ENCODE data around the gene REEP6. TPM values are rescaled to one million over a fixed set of nuclear protein-coding genes. Genes with fewer than 3 reads are reported as not detected.
"Not testable (repeated sequence)": the region's sequence is repeated elsewhere in the genome, so short reads cannot be mapped to it uniquely, and the experiment has no call there.

Gene REEP6
- total RNA-seq, 1 experiment from 2014 or later = 0.98 TPM

DNA sequence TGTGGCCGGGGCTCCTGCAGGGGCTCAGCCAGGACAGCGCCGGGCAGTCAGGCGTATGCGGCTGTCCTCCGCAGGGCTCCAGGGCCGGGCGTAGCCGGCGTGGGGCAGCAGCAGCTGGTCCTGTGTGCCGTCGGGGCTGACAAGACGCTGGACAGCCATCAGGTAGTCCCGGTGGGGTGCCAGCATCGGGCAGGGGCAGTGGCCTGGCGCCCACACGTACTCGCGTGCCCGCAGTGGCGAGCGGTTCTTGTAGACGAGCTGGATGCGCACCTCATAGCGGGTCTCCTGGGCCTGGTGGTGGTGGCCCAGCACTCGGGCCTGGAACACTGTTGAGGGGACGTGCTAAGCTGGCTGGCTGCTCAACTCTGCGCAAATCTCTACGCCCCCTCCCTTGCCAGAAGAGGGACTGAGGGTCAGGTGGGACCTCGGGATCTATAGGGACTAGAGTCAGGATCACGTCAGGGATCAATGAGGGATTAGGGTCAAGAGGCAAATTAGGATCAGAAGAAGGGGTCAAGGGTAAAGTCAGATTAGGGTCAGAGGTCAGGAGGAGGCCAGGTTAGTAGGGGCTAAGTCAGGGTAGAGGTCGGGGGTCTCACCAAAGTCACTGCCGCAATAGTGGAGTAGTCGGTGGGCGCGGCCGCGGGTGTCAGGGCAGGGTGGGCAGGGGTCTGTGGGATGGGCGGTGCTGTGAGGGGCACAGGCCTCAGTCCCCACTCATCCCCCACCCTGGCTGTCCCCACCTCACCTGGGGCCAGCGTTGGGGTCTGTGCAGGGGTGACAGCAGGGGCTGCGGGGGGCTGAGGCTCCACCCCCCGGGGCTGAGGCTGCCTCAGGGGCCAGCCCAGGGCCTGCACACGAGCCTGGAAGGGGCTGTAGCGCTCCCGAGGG is 15.3 kb downstream of the REEP6 start:
- DNase-seq (ENCODE audit: low read depth) = no peak

DNA sequence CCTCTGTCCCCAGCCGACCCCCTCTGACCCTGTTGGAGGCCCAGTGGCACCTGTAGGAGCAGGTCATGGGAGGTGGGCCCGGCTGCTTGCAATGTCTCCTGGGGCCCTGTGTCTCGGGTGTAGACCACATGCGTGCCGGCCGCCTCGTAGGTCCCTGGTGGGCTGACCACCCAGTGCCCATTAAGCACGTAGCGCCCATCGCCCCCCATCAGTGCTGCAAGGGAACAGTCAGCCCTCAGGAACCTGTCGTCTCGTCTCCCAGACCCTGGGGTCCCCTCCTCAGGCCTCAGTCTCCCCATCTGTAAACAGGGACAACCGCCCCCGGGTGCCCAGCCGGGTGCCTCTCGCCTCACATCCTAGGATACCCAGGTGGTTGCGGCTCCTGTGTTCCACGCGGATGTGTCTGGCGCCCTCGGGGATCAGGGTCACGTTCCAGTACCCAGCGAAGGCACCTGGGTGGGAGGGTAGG is 16.2 kb downstream of the REEP6 start:
- DNase-seq (ENCODE audit: low read depth) = no peak

DNA sequence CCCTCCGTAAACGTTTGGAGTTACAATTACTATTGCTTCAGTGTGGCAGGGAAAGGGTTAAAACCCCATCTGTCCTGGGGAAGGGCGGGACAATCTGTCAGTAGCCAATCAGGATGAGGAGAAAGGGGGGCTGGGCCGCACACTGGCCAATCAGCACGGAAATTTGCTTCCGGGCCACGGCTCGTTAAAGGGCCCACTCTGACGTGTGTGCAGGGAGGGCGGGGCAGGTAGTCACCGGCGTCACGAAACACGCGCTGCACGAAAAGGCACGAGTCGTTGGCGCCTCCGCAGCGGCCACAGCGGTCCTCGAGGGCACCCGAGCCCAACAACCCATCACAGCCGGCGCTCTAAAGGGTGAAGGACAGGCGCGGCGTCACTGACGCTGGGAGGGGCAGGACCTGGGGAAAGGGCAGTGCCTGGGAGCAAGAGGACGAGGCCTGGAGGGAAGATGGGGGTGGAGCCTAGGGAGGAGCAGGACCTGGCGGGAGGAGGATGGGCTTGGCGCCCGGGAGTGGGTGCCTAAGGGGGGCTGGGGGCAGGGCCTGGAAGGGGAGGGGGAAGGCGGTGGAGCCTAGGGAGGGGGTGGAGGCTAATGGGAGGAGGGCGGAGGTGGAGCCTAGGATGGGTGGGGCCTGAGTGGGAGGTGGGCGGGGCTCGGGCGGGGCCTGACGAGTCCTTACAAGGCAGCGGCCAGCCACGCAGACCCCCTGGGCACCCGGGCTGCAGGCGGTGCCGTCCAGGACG is 17.0 kb downstream of the REEP6 start:
- peak; percentile 88 for DNase-seq (ENCODE audit: low read depth)

DNA sequence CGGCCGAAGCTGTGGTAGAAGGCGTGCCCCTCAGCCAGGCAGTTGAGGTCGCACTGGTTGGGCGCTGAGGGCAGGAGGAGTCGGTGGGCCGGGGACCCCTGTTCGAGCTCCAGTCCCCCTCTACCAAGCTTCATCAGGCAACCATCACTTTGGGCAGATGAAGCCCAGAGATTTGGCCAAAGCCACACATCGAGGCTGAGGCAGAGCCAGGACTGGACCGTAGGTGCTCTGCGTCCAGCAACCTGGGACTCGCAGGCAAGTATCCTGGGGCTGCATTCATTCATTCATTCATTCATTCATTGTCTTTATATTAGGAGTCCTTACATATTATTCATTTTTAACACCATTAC is 17.5 kb downstream of the REEP6 start:
- no peak for DNase-seq (ENCODE audit: low read depth)

DNA sequence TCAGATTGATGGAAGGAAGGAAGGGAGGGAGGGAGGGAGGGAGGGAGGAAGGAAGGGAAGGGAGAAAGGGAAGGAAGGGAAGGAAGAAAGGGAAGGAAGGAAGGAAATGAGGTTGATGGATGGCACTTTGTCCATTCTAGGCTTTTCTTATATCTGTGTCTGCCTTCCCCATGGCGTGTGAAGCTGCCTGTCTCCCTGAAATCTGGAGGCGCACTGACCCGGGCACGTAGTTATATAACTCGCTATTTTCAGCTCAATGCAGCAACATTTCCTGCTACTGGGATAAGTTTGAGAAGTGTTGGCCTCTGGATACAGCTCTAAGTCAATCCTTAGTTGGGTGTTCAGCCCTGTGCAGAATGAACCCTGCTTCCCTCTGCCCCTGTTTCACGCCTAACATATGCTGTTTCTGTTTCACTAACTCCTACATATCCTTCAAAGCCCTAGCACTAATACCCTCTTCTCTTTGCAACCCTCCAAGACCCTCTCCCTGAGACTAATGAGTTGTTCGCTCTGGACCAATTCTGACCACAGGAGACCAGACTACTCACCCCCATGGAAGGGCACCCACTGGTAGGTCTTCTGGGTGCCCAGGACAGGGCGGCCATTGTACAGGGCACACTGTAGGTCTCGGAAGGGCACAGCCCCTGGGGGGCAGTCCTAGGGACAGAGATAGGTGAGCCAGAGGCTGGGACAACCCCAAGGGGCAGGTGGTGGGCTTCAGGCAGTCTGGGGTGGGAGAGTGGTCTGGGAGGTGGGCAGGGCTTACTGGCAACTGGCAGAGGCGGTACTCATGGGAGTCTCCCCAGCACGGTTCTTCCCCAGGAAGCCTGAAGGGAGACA is 18.8 kb downstream of the REEP6 start:
- DNase-seq (ENCODE audit: low read depth) = no peak

DNA sequence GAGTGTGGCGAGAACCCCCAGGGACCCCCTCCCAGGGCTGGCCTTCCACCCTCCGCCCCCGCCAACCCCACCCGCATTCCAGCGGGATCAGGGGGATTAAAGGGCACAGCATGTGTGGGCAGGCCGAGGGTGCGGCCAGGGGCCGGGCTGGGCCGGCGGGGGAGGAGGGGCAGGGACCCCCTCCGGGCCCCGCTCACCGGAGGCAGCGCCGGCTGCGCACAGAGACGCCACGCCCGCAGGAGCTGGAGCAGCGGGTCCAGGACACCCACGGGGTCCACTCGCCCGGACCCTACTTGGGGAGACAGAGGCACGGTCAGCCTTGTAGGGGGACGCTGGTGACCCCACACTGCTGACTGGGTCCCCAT is 19.4 kb downstream of the REEP6 start:
- DNase-seq (ENCODE audit: low read depth) = no peak

DNA sequence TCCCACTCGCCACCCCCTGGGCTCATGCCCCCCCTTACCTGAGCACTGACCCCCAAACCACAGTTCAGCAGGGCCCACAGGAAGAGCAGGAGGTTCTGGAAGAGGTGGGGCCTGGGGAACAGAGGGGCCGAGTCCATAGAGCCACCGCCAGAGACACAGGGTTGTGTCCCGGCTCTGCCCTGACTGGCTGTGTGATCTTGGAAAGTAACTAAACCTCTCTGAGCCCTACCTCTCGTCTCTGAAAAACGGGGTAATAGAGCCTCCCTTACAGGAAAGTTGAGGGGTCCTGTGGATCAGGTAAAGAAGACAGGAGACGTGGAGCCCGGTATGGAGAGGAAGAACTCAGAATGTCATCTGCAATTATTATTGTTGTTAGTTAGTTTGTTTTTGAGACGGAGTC is 19.8 kb downstream of the REEP6 start:
- no peak for DNase-seq (ENCODE audit: low read depth)

DNA sequence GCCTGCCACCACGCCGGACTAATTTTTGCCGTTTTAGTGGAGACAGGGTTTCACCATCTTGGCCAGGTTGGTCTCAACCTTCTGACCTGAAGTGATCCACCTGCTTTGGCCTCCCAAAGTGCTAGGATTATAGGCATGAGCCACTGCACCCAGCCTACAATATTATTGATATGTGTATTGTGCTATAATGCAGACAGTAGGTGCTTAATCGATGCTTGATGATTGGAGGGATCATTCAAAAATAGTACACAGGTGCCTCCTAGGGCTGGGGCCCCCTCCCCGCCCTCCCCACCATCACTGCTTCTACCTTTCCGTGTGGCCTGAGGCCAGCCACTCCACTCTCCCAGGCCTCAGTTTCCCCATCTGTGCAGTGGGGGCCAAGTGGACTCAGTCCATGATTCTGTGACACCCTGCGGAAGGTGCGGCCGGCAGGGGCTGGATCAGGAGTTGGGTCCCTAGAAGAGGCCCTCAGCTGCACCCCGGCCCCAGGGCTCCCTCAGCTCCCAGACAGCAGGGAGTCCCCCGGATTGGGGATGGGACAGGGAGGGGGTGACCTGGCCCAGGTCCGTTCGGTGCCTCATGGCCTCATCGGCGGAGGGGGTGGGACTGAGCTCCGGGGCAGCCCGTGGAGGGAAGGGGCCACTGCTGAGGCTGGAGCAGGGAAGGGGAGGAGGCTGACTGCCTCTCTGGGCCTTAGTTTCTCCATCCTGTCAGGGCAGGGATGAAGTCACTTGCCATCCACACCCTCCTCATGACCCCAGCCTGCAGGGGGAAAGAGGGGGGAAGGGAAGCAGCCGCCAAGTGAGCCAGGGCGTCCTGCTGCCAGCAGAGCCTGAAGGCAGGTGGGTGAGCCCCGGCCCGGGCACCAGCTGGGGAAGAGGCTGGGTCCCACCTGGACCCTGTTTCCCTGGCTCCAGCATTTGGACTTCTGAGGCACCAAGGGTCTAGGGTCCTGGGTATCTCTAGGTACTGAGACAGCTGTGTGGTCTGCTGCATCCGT is 20.6 kb downstream of the REEP6 start:
- no peak for DNase-seq (ENCODE audit: low read depth)

DNA sequence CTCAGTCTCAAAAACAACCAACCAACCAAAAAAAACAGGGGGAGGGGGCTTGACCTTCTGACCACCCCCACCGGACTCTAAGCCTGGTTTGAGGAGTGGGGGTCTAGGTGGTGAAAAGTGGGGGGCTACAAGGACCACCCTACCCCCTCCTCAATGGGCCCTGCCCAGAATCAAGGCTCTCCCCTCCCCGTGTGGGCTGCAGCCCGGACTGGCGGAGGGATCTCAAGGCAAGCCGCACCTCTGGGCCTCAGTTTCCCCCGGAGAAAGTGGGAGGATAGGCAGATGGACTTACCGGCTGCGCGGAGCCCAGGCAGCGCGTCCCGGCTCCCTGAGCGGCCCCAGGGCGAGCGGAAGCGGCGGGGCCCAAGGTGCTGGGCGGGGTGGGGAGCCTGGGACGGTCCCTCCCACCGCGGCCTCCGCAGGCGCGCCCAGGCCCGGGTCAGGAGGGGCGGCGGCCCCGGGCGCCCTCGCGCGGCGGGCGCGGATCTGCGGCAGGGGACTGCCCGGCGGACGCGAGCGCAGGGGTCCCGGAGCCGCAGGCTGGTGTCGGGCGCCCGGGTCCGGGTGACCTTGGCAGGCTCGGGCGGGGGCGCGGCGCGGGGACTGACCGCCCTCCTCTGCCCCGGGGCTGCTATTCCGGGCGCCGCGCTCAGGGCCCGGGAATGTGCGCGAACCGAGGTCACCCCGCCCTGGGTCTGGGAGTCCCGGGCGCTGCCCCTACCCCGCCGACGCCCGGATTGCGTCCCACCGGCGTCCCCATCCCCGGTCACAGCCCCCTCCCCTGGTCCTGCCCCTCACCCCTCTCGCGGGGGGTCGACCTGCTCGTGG is 21.9 kb downstream of the REEP6 start, which contains the start of gene ADAMTSL5:
Gene ADAMTSL5, minus strand, starts transcription at position 349 of the 828 bp plus-strand sequence. CDS start 2,076 bp downstream, outside the sequence.
- peak; percentile 56 for DNase-seq (ENCODE audit: low read depth)

DNA sequence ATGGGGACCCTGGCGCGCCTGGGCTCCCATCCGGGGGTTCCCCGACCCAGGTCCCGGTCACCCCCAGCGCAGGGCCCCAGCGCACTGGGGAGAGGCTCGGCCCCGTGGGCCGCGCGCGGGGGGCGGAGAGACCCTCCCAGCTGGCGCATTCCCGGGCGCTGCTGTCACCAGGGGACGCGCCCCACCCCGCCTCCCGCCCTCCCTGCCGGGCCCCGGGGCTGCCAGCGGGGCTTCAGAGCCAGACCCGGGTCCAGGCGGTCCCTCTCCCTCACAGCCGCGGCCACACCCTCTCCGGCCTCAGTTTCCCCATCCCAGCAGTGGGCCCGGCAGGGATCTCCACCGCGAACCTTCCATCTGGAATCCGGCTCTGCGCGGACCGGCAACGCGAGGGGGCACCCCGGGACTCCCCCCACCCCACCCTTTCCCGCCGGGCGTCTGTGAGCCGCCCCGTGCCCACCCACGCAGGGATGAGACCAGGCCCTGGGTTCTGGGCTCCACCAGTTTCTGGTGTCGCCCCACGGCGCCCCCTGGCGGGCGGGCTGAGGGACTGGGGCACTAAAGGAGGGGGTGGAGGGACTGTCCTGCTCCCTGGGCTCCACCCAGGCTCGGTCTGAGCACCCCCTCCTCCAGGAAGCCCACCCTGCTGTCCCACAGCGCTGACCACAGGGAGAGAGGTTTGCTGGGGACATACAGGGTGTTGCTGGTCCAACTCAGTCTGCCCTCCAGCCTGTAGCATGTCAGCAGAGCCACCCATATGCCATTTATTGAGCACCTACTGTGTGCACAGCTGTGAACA is 22.7 kb downstream of the REEP6 start:
- no peak for DNase-seq (ENCODE audit: low read depth)

DNA sequence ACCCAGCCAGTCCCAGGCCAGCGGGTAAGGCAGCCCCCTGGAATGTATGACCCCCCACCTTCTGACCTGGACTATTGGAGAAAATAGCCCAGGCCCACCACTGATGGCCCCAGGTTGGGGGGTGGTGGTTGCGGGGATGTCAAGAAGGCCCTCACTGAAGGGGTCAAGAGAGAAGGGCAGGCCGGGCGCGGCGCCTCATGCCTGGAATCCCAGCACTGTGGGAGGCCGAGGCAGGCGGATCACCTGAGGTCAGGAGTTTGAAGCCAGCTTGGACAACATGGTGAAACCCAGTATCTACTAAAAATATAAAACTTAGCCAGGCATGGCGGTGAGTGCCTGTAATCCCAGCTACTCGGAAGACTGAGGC is 23.3 kb downstream of the REEP6 start:
- no peak for DNase-seq (ENCODE audit: low read depth)

DNA sequence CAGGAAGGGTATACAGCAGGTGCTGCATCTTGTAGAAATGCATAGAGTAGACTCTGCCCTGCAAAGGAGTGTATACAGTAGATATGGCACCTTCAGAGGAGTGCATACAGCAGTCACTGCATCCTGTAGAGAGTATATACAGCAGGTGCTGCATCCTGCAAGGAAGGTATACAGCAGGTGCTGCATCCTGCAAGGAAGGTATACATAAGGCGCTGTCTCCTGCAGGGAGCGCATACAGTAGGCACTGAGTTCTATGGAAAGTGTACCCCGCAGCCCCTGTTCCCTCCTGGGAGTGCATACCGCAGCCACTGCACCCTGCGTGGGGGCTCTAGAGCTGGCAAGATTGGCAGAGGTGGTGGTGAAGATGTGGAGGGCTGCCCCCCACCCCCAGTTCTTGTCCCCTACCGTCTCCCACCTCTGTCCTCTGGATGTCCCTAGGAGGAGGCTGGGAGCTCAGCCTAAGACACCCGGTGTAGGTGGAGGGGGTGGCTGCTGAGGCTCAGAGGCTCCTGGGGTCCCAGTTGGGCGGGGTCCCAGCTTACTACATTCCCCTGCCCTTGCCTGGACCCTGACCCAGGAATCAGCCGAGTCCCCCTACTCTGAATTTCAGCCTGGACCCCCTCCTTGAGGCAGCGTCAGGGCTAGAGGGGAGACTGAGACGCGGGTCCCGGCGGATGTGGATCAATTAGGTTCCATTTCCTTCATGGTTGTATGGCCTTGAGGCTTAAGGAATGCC is 24.2 kb downstream of the REEP6 start:
- DNase-seq (ENCODE audit: low read depth) = no peak

DNA sequence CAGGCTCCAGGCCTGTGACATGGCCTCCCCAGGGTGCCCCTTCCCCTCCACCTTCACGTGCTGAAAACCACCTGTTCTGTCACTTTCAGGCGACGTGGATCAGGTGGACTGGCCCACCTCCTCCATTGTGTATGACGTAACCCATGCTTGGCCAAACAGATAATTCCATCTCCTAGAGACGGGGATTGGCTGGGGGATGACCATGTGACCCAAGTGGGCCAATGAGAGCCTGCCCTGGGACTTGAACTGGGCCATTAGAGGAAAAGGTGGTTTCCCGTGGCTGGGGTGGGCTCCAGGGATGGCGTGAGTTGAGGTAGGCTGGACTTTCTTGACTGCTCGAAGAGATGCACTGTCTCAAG is 25.4 kb downstream of the REEP6 start:
- DNase-seq (ENCODE audit: low read depth) = no peak

DNA sequence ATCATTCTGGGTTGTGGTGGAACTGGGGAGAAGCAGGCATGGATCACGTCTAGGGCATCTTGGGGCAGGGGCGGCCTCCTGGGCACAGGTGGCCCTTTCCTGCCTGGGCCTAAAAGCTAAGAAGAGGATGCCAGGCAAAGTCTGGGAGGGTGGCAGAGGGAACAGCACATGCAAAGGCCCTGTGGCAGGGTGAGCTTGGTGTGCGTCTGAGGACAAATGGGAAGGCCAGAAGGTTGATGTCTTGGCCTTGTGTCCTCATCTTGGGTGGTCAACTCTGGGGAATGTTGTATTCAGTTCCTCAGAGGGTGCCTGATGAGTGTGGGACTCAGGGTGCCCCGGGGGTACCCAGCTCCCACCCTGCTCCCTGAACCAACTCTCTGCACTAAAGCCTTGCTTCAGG is 27.5 kb downstream of the REEP6 start:
- no peak for DNase-seq (ENCODE audit: low read depth)

DNA sequence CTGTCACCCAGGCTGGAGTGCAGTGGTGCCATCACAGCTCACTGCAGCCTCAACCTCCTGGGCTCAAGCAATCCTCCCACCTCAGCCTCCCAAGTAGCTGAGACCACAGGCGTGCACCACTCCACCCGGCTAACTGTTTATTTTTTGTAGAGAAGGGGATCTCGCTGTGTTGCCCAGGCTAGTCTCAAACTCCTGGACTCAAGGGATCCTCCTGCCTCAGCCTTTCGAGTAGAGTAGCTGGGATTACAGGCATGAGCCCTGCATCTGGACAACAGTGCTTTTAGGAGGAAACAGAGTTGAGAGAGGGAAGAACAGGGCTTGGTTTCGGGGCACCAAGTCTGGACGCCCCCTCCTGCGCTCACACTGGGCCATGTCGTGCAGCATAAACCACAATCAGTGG is 28.8 kb downstream of the REEP6 start:
- DNase-seq (ENCODE audit: low read depth) = not testable (repeated sequence)

DNA sequence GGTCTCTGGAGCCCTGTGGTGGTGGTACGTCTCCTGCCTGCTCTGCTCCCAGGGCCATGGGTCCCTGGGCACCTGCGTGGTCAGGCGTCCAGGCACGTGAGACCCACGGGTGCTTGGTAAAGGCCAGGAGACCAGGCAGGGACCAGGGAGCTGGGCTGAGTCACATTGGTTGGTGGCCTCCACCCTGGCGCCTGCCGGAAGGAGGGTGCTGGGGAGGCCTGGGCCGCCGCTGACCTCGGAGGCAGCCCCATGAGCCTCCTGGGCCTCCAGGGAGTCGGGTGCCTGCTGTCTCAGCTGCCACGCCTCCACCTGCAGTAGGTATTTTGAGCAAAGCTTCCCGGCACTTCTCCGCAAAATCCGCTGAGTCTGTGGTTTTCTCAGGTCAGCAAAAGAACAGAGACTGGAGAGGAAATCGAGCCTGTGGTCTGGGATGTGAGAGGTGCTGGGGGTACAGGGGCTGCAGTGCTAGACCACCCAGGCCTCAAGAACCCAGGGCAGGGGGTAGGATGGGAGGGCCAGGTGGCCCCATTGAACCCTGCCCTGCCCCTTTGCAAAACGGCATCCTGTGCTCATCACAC is 29.3 kb downstream of the REEP6 start:
- no peak for DNase-seq (ENCODE audit: low read depth)

DNA sequence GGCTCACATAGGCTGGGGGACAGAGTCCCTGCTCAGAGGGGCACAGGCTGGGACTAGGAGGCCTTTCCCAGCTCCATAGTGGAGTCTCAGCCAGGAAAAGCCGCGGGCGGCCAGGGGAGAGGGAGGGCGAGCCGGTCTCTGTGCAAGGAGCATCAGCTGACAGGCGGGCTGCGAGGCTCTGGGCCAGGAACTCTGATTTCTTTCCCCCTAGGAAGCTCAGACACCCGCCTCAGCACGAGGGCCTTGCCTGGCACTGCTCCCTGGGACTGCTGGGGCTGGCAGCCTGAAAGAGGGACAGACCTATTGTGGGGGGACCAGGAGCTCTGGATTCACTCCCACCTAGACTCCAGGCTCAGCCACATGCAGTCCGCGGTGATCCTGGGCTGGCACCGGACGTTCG is 30.7 kb downstream of the REEP6 start:
- DNase-seq (ENCODE audit: low read depth) = no peak

DNA sequence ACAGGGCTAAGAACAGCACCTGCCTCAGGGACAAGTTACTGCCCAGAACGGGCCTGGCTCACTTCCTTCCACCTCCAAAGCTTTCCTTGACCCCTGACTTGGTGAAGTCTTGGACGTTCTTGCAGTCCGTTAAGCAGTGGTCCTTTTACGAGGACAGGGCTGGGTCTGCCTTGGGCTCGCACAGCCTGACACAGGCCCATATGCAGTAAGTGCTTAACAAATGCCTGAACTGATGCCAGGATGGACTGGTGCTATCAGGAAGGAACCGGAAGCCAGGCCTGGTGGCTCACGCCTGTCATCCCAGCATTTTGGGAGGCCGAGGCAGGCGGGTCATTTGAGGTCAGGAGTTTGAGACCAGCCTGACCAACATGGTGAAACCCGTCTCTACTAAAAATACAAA is 31.1 kb downstream of the REEP6 start:
- DNase-seq (ENCODE audit: low read depth) = no peak
